SU-DHL-6 (cell line): ENCODE measurements around the gene PDIA2.

ENCODE experiments used
- H2AFZ ChIP-seq: fragments of 200-600 bp; sonication (generic); 2 replicates; pipeline ENCODE4 v1.6.1; 2014; ENCODE audit warnings: low read depth, mild to moderate bottlenecking, moderate library complexity, mixed read lengths, antibody characterized with exemption, low read length; ENCODE audit not compliant: severe bottlenecking
- H3F3A ChIP-seq: fragments of 200-600 bp; shearing (Covaris generic); 2 replicates; pipeline ENCODE4 v1.6.0; 2016; ENCODE audit warnings: antibody characterized with exemption, mild to moderate bottlenecking; ENCODE audit not compliant: insufficient read depth
- H3K27ac ChIP-seq: fragments of 200-600 bp; sonication (generic); 2 replicates; pipeline ENCODE4 v1.5.1; 2016; ENCODE audit warnings: low read depth, mild to moderate bottlenecking, low read length, moderate library complexity, mixed read lengths
- H3K27me3 ChIP-seq: fragments of 200-600 bp; sonication (generic), shearing (Covaris generic); 2 replicates; pipeline ENCODE4 v1.6.0; 2014; ENCODE audit warnings: mild to moderate bottlenecking, low read length
- H3K36me3 ChIP-seq: fragments of 200-600 bp; sonication (generic); 2 replicates; pipeline ENCODE4 v1.6.1; 2014; ENCODE audit warnings: mild to moderate bottlenecking, low read length, mixed read lengths
- H3K4me2 ChIP-seq: fragments of 300-600, 200-600 bp; shearing (Covaris generic), sonication (generic); 2 replicates; pipeline ENCODE4 v1.6.0; 2014; ENCODE audit warnings: low read length, low read depth, mild to moderate bottlenecking; ENCODE audit not compliant: poor library complexity, severe bottlenecking
- H3K4me3 ChIP-seq: fragments of 200-600 bp; sonication (generic); 2 replicates; pipeline ENCODE4 v1.5.1; 2014; ENCODE audit warnings: antibody characterized with exemption, low read length, mild to moderate bottlenecking, mixed read lengths; ENCODE audit not compliant: insufficient read depth, poor library complexity, severe bottlenecking
- H3K79me2 ChIP-seq: fragments of 200-600 bp; sonication (generic); 2 replicates; pipeline ENCODE4 v1.6.1; 2014; ENCODE audit warnings: mild to moderate bottlenecking, low read length, moderate library complexity; ENCODE audit not compliant: insufficient read depth
- H3K9ac ChIP-seq: fragments of 200-600 bp; sonication (generic); 2 replicates; pipeline ENCODE4 v1.7.0; 2014; ENCODE audit warnings: mild to moderate bottlenecking, low read length
- H3K9me2 ChIP-seq: fragments of 200-600 bp; sonication (generic); replicated peaks from 2 replicates; pipeline ENCODE4 v1.6.1; 2014; ENCODE audit warnings: low read length; ENCODE audit not compliant: insufficient read depth
- H3K9me3 ChIP-seq: fragments of 200-600 bp; sonication (generic); 2 replicates; pipeline ENCODE4 v1.6.1; 2014; ENCODE audit warnings: low read length, mixed read lengths; ENCODE audit not compliant: insufficient read depth
- H4K20me1 ChIP-seq: fragments of 200-600 bp; sonication (generic); 2 replicates; pipeline ENCODE4 v1.6.1; 2014; ENCODE audit warnings: low read depth, mild to moderate bottlenecking, antibody characterized with exemption, low read length, moderate library complexity, mixed read lengths
- EZH2phosphoT487 ChIP-seq: fragments of 200-600 bp; sonication (generic), shearing (Covaris generic); conservative IDR thresholded peaks from 2 replicates; pipeline ENCODE4 v1.6.1; 2018; ENCODE audit warnings: mild to moderate bottlenecking, antibody characterized with exemption, low read length, moderate library complexity, mixed read lengths
- TF ChIP-seq, protein P1 (sequence below): fragments of 200-600 bp; sonication (generic); IDR thresholded peaks from one replicate; pipeline ENCODE4 v1.5.1; 2017; ENCODE audit warnings: antibody characterized with exemption, mild to moderate bottlenecking, low read length, moderate library complexity; ENCODE audit not compliant: insufficient read depth, poor library complexity, severe bottlenecking

Gene PDIA2

DNA sequence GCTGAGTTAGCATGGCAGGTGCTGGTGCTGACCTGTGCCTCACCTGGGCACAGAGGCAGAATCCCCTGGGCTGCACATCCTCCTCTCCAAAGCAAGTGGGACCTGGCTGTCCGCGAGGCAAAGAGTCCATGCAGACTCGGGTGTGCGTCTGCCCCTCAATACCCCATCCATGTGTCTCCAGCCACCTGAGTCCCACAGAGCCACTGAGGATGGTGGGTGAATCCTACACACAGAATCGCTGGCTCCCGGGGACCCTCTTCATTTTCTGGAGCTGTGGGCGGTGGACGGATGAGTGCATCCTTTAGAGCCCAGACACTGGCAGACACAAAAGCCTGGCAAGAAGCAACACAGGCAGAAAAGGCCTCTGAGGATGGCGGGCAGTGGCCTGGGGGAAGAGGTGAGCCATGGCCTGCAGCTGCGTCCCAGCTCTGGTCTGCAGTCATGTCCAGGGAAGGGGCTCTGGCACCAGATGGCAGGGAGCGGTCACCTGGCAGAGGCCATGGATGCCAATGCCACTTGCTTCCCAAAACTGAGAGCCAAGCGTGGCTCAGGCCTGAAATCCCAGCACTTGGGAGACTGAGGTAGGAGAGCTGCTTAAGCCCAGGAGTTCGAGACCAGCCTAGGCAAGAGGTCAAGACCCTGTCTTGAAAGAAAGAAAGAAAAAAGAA, 39.6 kb downstream of the PDIA2 start:
- TF ChIP-seq EZH2phosphoT487: no peak
- TF ChIP-seq, protein P1, sequence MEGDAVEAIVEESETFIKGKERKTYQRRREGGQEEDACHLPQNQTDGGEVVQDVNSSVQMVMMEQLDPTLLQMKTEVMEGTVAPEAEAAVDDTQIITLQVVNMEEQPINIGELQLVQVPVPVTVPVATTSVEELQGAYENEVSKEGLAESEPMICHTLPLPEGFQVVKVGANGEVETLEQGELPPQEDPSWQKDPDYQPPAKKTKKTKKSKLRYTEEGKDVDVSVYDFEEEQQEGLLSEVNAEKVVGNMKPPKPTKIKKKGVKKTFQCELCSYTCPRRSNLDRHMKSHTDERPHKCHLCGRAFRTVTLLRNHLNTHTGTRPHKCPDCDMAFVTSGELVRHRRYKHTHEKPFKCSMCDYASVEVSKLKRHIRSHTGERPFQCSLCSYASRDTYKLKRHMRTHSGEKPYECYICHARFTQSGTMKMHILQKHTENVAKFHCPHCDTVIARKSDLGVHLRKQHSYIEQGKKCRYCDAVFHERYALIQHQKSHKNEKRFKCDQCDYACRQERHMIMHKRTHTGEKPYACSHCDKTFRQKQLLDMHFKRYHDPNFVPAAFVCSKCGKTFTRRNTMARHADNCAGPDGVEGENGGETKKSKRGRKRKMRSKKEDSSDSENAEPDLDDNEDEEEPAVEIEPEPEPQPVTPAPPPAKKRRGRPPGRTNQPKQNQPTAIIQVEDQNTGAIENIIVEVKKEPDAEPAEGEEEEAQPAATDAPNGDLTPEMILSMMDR: no peak
- H3K79me2 ChIP-seq: peaks cover 15% of the 10 kb centered on the region
- H3K4me3 ChIP-seq: no peak overlapping the region
- H3K9me2 ChIP-seq: no peaks in the 10 kb centered on the region
- H3K36me3 ChIP-seq: no peaks in the 10 kb centered on the region
- no peak overlapping the region for H3K4me2 ChIP-seq
- no peaks in the 10 kb centered on the region for H3K27me3 ChIP-seq
- H3K9ac ChIP-seq: no peak overlapping the region
- H3K9me3 ChIP-seq: no peaks in the 10 kb centered on the region
- no peak overlapping the region for H2AFZ ChIP-seq
- no peak overlapping the region for H3K27ac ChIP-seq
- H4K20me1 ChIP-seq: no peaks in the 10 kb centered on the region
- H3F3A ChIP-seq: no peaks in the 10 kb centered on the region

DNA sequence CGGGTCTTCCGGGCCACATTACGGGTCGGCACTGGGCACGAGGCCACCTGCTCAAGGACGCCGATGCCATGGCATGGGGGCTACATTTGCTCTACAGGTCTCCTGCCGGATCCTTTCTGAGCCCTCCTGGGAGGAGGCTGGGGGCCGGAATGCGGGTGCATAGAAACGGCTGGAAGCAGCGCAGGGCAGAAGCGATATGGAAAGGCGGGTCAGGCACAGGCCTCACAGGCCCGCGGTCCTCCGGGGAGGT, 41.2 kb downstream of the PDIA2 start:
- H3K27me3 ChIP-seq: no peaks in the 10 kb centered on the region
- no peak overlapping the region for H3K4me2 ChIP-seq
- no peak for TF ChIP-seq EZH2phosphoT487
- TF ChIP-seq, protein P1: no peak
- no peaks in the 10 kb centered on the region for H3F3A ChIP-seq
- H3K9me3 ChIP-seq: no peaks in the 10 kb centered on the region
- H3K4me3 ChIP-seq: no peak overlapping the region
- no peak overlapping the region for H3K27ac ChIP-seq
- no peaks in the 10 kb centered on the region for H3K9me2 ChIP-seq
- H3K9ac ChIP-seq: no peak overlapping the region
- H3K36me3 ChIP-seq: no peaks in the 10 kb centered on the region
- peaks cover 17% of the 10 kb centered on the region for H3K79me2 ChIP-seq
- H4K20me1 ChIP-seq: no peaks in the 10 kb centered on the region
- no peak overlapping the region for H2AFZ ChIP-seq

DNA sequence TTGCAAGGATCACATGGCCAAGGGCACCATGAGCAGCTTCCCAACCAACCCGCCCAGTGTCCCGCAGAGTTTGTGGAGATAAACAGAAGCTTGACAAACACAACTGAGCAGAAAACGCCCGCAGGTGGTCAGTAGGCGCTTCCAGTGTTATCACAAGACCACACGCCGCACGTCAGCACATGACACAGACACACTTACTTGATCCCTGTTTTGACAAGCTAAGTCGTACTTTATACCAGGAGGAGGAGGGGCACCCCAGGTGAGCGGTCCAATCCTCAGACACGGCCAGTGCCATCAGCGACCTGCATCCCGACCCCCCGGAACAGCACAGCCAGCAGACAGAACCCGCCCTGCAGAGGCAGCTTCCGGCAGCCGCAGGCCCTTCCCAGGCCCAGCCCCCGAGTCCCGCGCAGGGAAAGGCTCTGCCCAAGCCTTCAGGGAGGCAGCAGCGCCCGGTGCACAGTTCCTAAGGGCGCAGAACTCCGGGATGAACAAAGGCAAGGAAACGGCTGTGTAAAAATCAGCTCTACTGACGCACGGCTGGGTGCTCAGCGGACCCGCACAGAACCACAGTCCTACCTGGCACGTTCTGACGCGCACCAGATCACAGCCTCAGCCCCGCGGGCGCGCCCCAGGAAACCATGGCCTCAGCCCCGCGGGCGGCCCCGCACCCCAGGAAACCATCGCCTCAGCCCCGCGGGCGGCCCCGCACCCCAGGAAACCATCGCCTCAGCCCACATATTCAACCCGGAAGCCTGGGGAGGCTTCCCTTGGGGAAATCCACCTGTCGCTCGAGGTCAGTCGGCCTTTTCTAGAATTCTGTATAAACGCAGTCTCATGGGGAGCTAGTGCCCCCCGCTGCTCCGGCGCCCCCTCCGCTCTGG, 41.7 kb downstream of the PDIA2 start:
- H3F3A ChIP-seq: no peaks in the 10 kb centered on the region
- H3K27me3 ChIP-seq: no peaks in the 10 kb centered on the region
- no peak overlapping the region for H3K27ac ChIP-seq
- peaks cover 17% of the 10 kb centered on the region for H3K79me2 ChIP-seq
- H3K4me2 ChIP-seq: no peak overlapping the region
- H3K9me2 ChIP-seq: no peaks in the 10 kb centered on the region
- TF ChIP-seq EZH2phosphoT487: no peak
- TF ChIP-seq, protein P1: no peak
- no peak overlapping the region for H3K4me3 ChIP-seq
- H2AFZ ChIP-seq: no peak overlapping the region
- no peaks in the 10 kb centered on the region for H3K36me3 ChIP-seq
- no peaks in the 10 kb centered on the region for H3K9me3 ChIP-seq
- no peak overlapping the region for H3K9ac ChIP-seq
- H4K20me1 ChIP-seq: no peaks in the 10 kb centered on the region
